PC-3 (cell line): Measurements from ENCODE around the gene PARP1. TPM values are rescaled to one million over a fixed set of nuclear protein-coding genes. Genes with fewer than 3 reads are reported as not detected.

Experiments used
- ATAC-seq: fragments of 200-7000 bp; cut with Tn5 transposase; 2 replicates; pipeline ENCODE4 v1.9.1; 2020; ENCODE audit warnings: mild to moderate bottlenecking, moderate library complexity
- BruUV-seq: library from RNA; stranded (reverse); fragments of 400-500 nt; replicated peaks from 2 replicates; lab custom pipeline; 2021; lab: Mats Ljungman, UMichigan
- CTCF ChIA-PET: fragments of 300-600 bp; sonication (Branson Sonifier 250); formaldehyde crosslinking; loops from one replicate; lab custom pipeline; 2022; ENCODE audit warnings: antibody characterized with exemption; lab: Charles Lee
- POLR2A ChIA-PET: fragments of 300-600 bp; sonication (Branson Sonifier 250); formaldehyde crosslinking; loops from one replicate; lab custom pipeline; 2022; ENCODE audit warnings: antibody characterized with exemption; ENCODE audit not compliant: unreplicated experiment; lab: Charles Lee
- DNase-seq: peaks from one replicate; pipeline ENCODE4 v3.0.0-alpha.2; 2015
- H2AFZ ChIP-seq: fragments of 300-600 bp; sonication (generic); 2 replicates; pipeline ENCODE4 v1.6.0; 2016; ENCODE audit warnings: antibody characterized with exemption, low read length
- H3F3A ChIP-seq: fragments of 300-600 bp; sonication (generic); one replicate; pipeline ENCODE4 v1.6.0; 2017; ENCODE audit warnings: antibody characterized with exemption, low read length, control low read depth, mild to moderate bottlenecking; ENCODE audit not compliant: unreplicated experiment
- H3K27ac ChIP-seq: fragments of 300-600 bp; sonication (generic); 2 replicates; pipeline ENCODE4 v1.5.1; 2016; ENCODE audit warnings: mild to moderate bottlenecking, low read length
- H3K27me3 ChIP-seq: fragments of 300-600 bp; sonication (generic); 2 replicates; pipeline ENCODE4 v1.6.1; 2016; ENCODE audit warnings: low read length, mixed read lengths
- H3K36me3 ChIP-seq: fragments of 300-600 bp; sonication (generic); 2 replicates; pipeline ENCODE4 v1.6.1; 2016; ENCODE audit warnings: low read depth, mixed run types, low read length, mixed read lengths
- H3K4me1 ChIP-seq: fragments of 300-600 bp; sonication (generic); 2 replicates; pipeline ENCODE4 v1.5.1; 2016; ENCODE audit warnings: low read length; ENCODE audit not compliant: insufficient read depth
- H3K4me2 ChIP-seq: fragments of 300-600 bp; sonication (generic); 2 replicates; pipeline ENCODE4 v1.6.0; 2016; ENCODE audit warnings: low read length
- H3K4me3 ChIP-seq: fragments of 300-600 bp; sonication (generic); 2 replicates; pipeline ENCODE4 v1.5.1; 2016; ENCODE audit warnings: mild to moderate bottlenecking, low read length, mixed read lengths
- H3K79me2 ChIP-seq: fragments of 300-600 bp; sonication (generic); 2 replicates; pipeline ENCODE4 v1.6.1; 2017; ENCODE audit warnings: low read length, mixed read lengths
- H3K9ac ChIP-seq: fragments of 300-600 bp; sonication (generic); 2 replicates; pipeline ENCODE4 v1.6.0; 2016; ENCODE audit warnings: mild to moderate bottlenecking, low read length
- H3K9me2 ChIP-seq: fragments of 300-600 bp; sonication (generic); replicated peaks from 2 replicates; pipeline ENCODE4 v1.6.1; 2016; ENCODE audit warnings: mixed run types, low read length, mixed read lengths
- H3K9me3 ChIP-seq: fragments of 300-600 bp; sonication (generic); 2 replicates; pipeline ENCODE4 v1.6.1; 2016; ENCODE audit warnings: low read length, mixed read lengths
- H4K20me1 ChIP-seq: fragments of 300-600 bp; sonication (generic); 2 replicates; pipeline ENCODE4 v1.6.1; 2016; ENCODE audit warnings: low read length, mixed read lengths
- EZH2 ChIP-seq: fragments of 300-600 bp; sonication (generic); IDR thresholded peaks from one replicate; pipeline ENCODE4 v1.6.1; 2017; ENCODE audit warnings: antibody characterized with exemption, mild to moderate bottlenecking, low read length; ENCODE audit not compliant: unreplicated experiment
- EZH2phosphoT487 ChIP-seq: fragments of 300-600 bp; sonication (generic); IDR thresholded peaks from 2 replicates; pipeline ENCODE4 v1.6.1; 2018; ENCODE audit warnings: mild to moderate bottlenecking, antibody characterized with exemption, low read length, borderline replicate concordance
- intact Hi-C: fragments of 100-400 bp; cut with micrococcal nuclease; formaldehyde crosslinking; loops from 2 replicates; pipeline ENCODE4 v1.9.0; 2023
- total RNA-seq: library from RNA; depleted of rRNA; stranded (reverse); fragments of >200 nt; gene quantifications from 2 replicates; pipeline ENCODE4 v1.2.3, GENCODE V29; 2014
- TF ChIP-seq, protein P1 (sequence below): fragments of 300-600 bp; sonication (generic); conservative IDR thresholded peaks from 2 replicates; pipeline ENCODE4 v1.5.1; 2017; ENCODE audit warnings: antibody characterized with exemption, low read depth, mild to moderate bottlenecking, low read length

PARP1 gene
- total RNA-seq, 1 experiment from 2014 or later, result 538 TPM

DNA sequence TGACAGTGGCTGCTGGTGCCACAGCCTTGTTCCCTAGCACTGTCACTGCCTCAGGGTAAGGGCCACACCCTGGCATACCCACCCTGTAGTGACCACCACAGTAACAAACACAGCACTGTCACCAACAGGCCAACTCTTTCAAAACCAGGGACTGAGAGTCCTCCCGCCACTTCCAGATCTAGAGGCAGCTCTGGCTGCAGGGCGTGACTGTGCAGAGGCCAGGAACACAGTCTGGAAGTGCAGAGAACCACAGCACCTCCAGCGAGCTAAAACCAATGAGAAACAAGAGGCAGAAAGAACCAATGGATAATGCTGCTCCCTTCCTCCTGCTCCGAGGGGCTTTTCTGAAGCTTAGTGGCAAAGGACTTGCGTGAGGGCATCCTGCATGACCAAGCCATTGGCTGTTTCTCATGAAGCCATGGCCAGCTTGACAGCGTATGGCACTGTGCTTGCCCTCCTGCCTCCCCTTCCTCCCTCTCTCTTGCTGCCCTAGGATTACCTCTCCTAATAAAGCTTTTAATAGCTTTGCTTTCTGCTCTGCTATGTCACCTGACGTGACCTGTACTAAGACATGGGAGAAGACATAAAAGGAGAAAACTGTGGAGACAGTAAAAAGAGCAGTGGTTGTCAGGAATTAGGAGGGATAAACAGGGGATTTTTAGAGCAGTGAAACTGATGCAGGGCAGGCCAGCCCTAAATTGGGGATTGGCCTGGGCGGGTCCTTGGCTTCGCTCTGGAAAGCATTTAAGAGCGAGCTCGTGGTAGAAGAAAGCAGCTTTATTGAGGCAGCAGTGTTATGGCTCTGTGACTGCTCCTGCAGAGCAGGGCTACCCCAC lies 7.2 kb downstream of the PARP1 start:
- H3K9me2 ChIP-seq, result no peaks in the 10 kb centered on the region
- BruUV-seq, result no TSS peak
- no peaks in the 10 kb centered on the region for H3F3A ChIP-seq
- CTCF ChIA-PET, result no interaction called here
- POLR2A ChIA-PET, result interaction anchor here (0.6 kb wide), 1 partner anchor 748 kb away, joined by 5 read pairs; the partner anchor contains the start of gene ENAH
- no peak for TF ChIP-seq EZH2phosphoT487
- TF ChIP-seq, protein P1, sequence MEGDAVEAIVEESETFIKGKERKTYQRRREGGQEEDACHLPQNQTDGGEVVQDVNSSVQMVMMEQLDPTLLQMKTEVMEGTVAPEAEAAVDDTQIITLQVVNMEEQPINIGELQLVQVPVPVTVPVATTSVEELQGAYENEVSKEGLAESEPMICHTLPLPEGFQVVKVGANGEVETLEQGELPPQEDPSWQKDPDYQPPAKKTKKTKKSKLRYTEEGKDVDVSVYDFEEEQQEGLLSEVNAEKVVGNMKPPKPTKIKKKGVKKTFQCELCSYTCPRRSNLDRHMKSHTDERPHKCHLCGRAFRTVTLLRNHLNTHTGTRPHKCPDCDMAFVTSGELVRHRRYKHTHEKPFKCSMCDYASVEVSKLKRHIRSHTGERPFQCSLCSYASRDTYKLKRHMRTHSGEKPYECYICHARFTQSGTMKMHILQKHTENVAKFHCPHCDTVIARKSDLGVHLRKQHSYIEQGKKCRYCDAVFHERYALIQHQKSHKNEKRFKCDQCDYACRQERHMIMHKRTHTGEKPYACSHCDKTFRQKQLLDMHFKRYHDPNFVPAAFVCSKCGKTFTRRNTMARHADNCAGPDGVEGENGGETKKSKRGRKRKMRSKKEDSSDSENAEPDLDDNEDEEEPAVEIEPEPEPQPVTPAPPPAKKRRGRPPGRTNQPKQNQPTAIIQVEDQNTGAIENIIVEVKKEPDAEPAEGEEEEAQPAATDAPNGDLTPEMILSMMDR, result no peak
- no peak for TF ChIP-seq EZH2
- H2AFZ ChIP-seq, result no peak overlapping the region
- no peaks in the 10 kb centered on the region for H3K9me3 ChIP-seq
- H3K9ac ChIP-seq, result no peak overlapping the region
- no peak overlapping the region for H3K27ac ChIP-seq
- intact Hi-C loops, result no loop called here
- DNase-seq, result no peak
- H3K27me3 ChIP-seq, result no peaks in the 10 kb centered on the region
- peaks cover 39% of the 10 kb centered on the region for H4K20me1 ChIP-seq
- H3K79me2 ChIP-seq, result peaks cover 95% of the 10 kb centered on the region
- H3K4me2 ChIP-seq, result no peak overlapping the region
- peaks cover 59% of the 10 kb centered on the region for H3K36me3 ChIP-seq
- ATAC-seq, result no peak
- H3K4me3 ChIP-seq, result no peak overlapping the region
- peaks cover 21% of the 10 kb centered on the region for H3K4me1 ChIP-seq

GRCh38 chr1:226397955-226398636 lies 9.8 kb downstream of the PARP1 start:
- H2AFZ ChIP-seq, result no peak overlapping the region
- intact Hi-C loops, result no loop called here
- H4K20me1 ChIP-seq, result peaks cover 27% of the 10 kb centered on the region
- H3K27me3 ChIP-seq, result no peaks in the 10 kb centered on the region
- H3K4me2 ChIP-seq, result no peak overlapping the region
- ATAC-seq (no peak), DNase-seq (no peak)
- H3K9me3 ChIP-seq, result no peaks in the 10 kb centered on the region
- peaks cover 93% of the 10 kb centered on the region for H3K79me2 ChIP-seq
- TF ChIP-seq, protein P1, result no peak
- TF ChIP-seq EZH2phosphoT487, result no peak
- TF ChIP-seq EZH2, result no peak
- no TSS peak for BruUV-seq
- no peaks in the 10 kb centered on the region for H3K4me1 ChIP-seq
- no peak overlapping the region for H3K27ac ChIP-seq
- no peaks in the 10 kb centered on the region for H3K9me2 ChIP-seq
- POLR2A ChIA-PET, result no interaction called here
- CTCF ChIA-PET, result interaction anchor here (0.6 kb wide), 1 partner anchor 48 kb away, joined by 3 read pairs; no protein-coding TSS in a partner anchor
- H3K36me3 ChIP-seq, result peaks cover 76% of the 10 kb centered on the region
- no peaks in the 10 kb centered on the region for H3F3A ChIP-seq
- no peak overlapping the region for H3K4me3 ChIP-seq
- no peak overlapping the region for H3K9ac ChIP-seq
